A549 (cell line): ENCODE data around the gene FANCG. TPM values are rescaled to one million over a fixed set of nuclear protein-coding genes. Genes with fewer than 3 reads are reported as not detected.
A peak's percentile ranks its signal among the peaks of the same experiment; 100 is the strongest.

Experiments used
- ATOH8 ChIP-seq: fragments of 250-450 bp; sonication (Bioruptor Pico); IDR thresholded peaks from 2 replicates; pipeline ENCODE4 v1.5.0; 2020; ENCODE audit warnings: low read depth, mild to moderate bottlenecking, moderate library complexity
- BCL3 ChIP-seq: fragments of >200 bp; sonication (Bioruptor Twin); formaldehyde crosslinking; IDR thresholded peaks from 3 replicates; pipeline ENCODE4 v1.6.1; 2016
- CBX2 ChIP-seq: fragments of 200-600 bp; sonication (generic); IDR thresholded peaks from 2 replicates; pipeline ENCODE4 v1.6.1; 2016; ENCODE audit warnings: low read depth, mild to moderate bottlenecking, borderline replicate concordance
- CEBPB ChIP-seq, 2 experiments: fragments of >200 bp in 1 of 2; sonication (Bioruptor Twin) in 1 of 2; formaldehyde crosslinking in 1 of 2; IDR thresholded peaks; 2 replicates each; pipeline ENCODE4 v1.6.1; 2012 to 2016
- CHD2 ChIP-seq: fragments of 150-350 bp; IDR thresholded peaks from 2 replicates; pipeline ENCODE4 v1.6.1; 2014; ENCODE audit warnings: low read length; ENCODE audit not compliant: partially characterized antibody
- CHD4 ChIP-seq: fragments of 200-600 bp; sonication (generic); IDR thresholded peaks from 2 replicates; pipeline ENCODE4 v1.6.1; 2016; ENCODE audit warnings: antibody characterized with exemption, mild to moderate bottlenecking, borderline replicate concordance
- CTCF ChIP-seq: fragments of >200 bp; sonication (Bioruptor Twin); formaldehyde crosslinking; IDR thresholded peaks from 3 replicates; pipeline ENCODE4 v1.5.1; 2016
- E2F6 ChIP-seq: IDR thresholded peaks from 2 replicates; pipeline ENCODE4 v1.6.1; 2012; ENCODE audit warnings: low read depth, borderline replicate concordance
- EHMT2 ChIP-seq: fragments of 200-600 bp; sonication (generic); IDR thresholded peaks from 2 replicates; pipeline ENCODE4 v1.6.1; 2016; ENCODE audit warnings: antibody characterized with exemption, low read depth, mild to moderate bottlenecking, moderate library complexity
- ELK1 ChIP-seq: fragments of 150-350 bp; IDR thresholded peaks from 2 replicates; pipeline ENCODE4 v1.6.1; 2014; ENCODE audit warnings: low read depth, mild to moderate bottlenecking, low read length
- ESRRA ChIP-seq: fragments of 150-350 bp; IDR thresholded peaks from 2 replicates; pipeline ENCODE4 v1.6.1; 2014; ENCODE audit warnings: mild to moderate bottlenecking, low read length, borderline replicate concordance
- GATA3 ChIP-seq: IDR thresholded peaks from 2 replicates; pipeline ENCODE4 v1.6.1; 2012; ENCODE audit warnings: borderline replicate concordance
- HDAC2 ChIP-seq: fragments of 200-600 bp; sonication (generic); IDR thresholded peaks from 2 replicates; pipeline ENCODE4 v1.6.1; 2016
- HMGXB4 ChIP-seq: fragments of 250-450 bp; sonication (Bioruptor Pico); IDR thresholded peaks from 2 replicates; pipeline ENCODE4 v1.5.0; 2021; ENCODE audit warnings: mild to moderate bottlenecking, moderate library complexity, borderline replicate concordance
- HOXA7 ChIP-seq: fragments of 250-450 bp; sonication (Bioruptor Pico); IDR thresholded peaks from 2 replicates; pipeline ENCODE4 v1.5.0; 2020; ENCODE audit warnings: mild to moderate bottlenecking, moderate library complexity
- JUNB ChIP-seq: fragments of >200 bp; sonication (Bioruptor Twin); formaldehyde crosslinking; IDR thresholded peaks from 2 replicates; pipeline ENCODE4 v1.6.1; 2016
- KDM1A ChIP-seq: fragments of 200-600 bp; sonication (generic); IDR thresholded peaks from 2 replicates; pipeline ENCODE4 v1.6.1; 2016; ENCODE audit warnings: low read depth, mild to moderate bottlenecking
- KDM5A ChIP-seq: fragments of 200-600 bp; sonication (generic); IDR thresholded peaks from 2 replicates; pipeline ENCODE4 v1.6.1; 2016; ENCODE audit warnings: antibody characterized with exemption, mild to moderate bottlenecking
- MAFK ChIP-seq: fragments of 450-650 bp; IDR thresholded peaks from 2 replicates; pipeline ENCODE4 v1.6.1; 2014; ENCODE audit not compliant: partially characterized antibody
- MAX ChIP-seq: IDR thresholded peaks from 2 replicates; pipeline ENCODE4 v1.6.1; 2012
- MYC ChIP-seq: IDR thresholded peaks from 2 replicates; pipeline ENCODE4 v1.6.1; 2012; ENCODE audit warnings: mild to moderate bottlenecking, inconsistent platforms, low read length, improper control_type of control experiment, borderline replicate concordance
- NFE2L2 ChIP-seq: fragments of 150-350 bp; conservative IDR thresholded peaks from 2 replicates; pipeline ENCODE4 v1.6.1; 2014; ENCODE audit warnings: low read length
- PBX3 ChIP-seq: IDR thresholded peaks from 2 replicates; pipeline ENCODE4 v1.6.1; 2012
- POLR2A ChIP-seq: IDR thresholded peaks from 2 replicates; pipeline ENCODE4 v1.6.1; 2012; ENCODE audit warnings: mild to moderate bottlenecking, low read length
- POLR2AphosphoS2 ChIP-seq: conservative IDR thresholded peaks from 2 replicates; pipeline ENCODE4 v1.6.1; 2012; ENCODE audit warnings: low read length, improper control_type of control experiment, inconsistent platforms
- RARB ChIP-seq: fragments of 250-450 bp; sonication (Bioruptor Pico); IDR thresholded peaks from 2 replicates; pipeline ENCODE4 v1.8.0; 2021; ENCODE audit warnings: mild to moderate bottlenecking, moderate library complexity
- RFX5 ChIP-seq: fragments of 450-650 bp; IDR thresholded peaks from 2 replicates; pipeline ENCODE4 v1.7.1; 2014; ENCODE audit warnings: antibody characterized with exemption, mild to moderate bottlenecking, moderate library complexity
- RNF2 ChIP-seq: fragments of 200-600 bp; sonication (generic); IDR thresholded peaks from 2 replicates; pipeline ENCODE4 v1.6.1; 2016; ENCODE audit warnings: low read depth, mild to moderate bottlenecking, antibody characterized with exemption, moderate library complexity, borderline replicate concordance
- SMC3 ChIP-seq: fragments of >200 bp; sonication (Bioruptor Twin); formaldehyde crosslinking; IDR thresholded peaks from 3 replicates; pipeline ENCODE4 v1.6.1; 2018; ENCODE audit warnings: inconsistent platforms
- SREBF2 ChIP-seq: fragments of 450-650 bp; IDR thresholded peaks from 2 replicates; pipeline ENCODE4 v1.6.1; 2014; ENCODE audit warnings: mild to moderate bottlenecking, moderate library complexity
- TP53 ChIP-seq: fragments of 250-450 bp; sonication (Bioruptor Pico); IDR thresholded peaks from 2 replicates; pipeline ENCODE4 v1.5.0; 2021; ENCODE audit warnings: mild to moderate bottlenecking, moderate library complexity
- USF2 ChIP-seq: fragments of 450-650 bp; IDR thresholded peaks from 2 replicates; pipeline ENCODE4 v1.6.1; 2014; ENCODE audit warnings: antibody characterized with exemption
- polyA plus RNA-seq, 4 experiments: library from polyadenylated mRNA; depleted of rRNA in 3 of 4; stranded (reverse); fragments of >200 nt; fragmentation: RNase III in 1 of 4; extraction: RNeasy Plus Mini Kit Qiagen cat#74134 plus additional on column Dnase treatment in 1 of 4; gene quantifications; 2 replicates in 3 of 4; 3 replicates in 1 of 4; pipeline ENCODE4 v1.2.3, GENCODE V29; 2011 to 2017

Gene FANCG
- polyA plus RNA-seq, 2 of the 4 experiments (the other 2 are of a cell fraction) = 34.9 to 53.5 TPM

- TF ChIP-seq ATOH8 (CRISPR knock-in tag) (no peak), TP53 (no peak), KDM1A (no peak), NFE2L2 (no peak), PBX3 (no peak), RFX5 (peak; percentile 72; the same call in 1 of the 2 replicates), HDAC2 (no peak), ELK1 (peak; percentile 91), USF2 (no peak), EHMT2 (no peak), RARB (no peak), CHD4 (no peak), HOXA7 (CRISPR knock-in tag) (no peak), CHD2 (no peak), CBX2 (no peak), SREBF2 (no peak), RNF2 (no peak), HMGXB4 (no peak; the same call in 1 of the 2 replicates), BCL3 (peak; percentile 64; the same call in 2 of the 3 replicates), MAFK (no peak), JUNB (no peak), MAX (peak; percentile 86), CEBPB (IDR thresholded peaks at IDR 0.05) (no peak), MYC (0 out of 2 replicates have a peak, but pooled peaks have one; percentile 13), POLR2A (peak; percentile 66), GATA3 (no peak), CTCF (no peak), ESRRA (0 out of 2 replicates have a peak, but pooled peaks have one; percentile 31), POLR2AphosphoS2 (no peak), E2F6 (peak; percentile 82; the same call in 1 of the 2 replicates), KDM5A (peak; percentile 70; the same call in 1 of the 2 replicates), SMC3 (no peak; the same call in 1 of the 3 replicates)
These were observed 23.3 kb upstream of the FANCG start, which contains the start of gene STOML2 (continued) for GRCh38 chr9:35102769-35103659.
